Small intestine (tissue), 16 donors: ENCODE data around the gene SPAG9. TPM values are rescaled to one million over a fixed set of nuclear protein-coding genes. Genes with fewer than 3 reads are reported as not detected.

Source experiments
- DNase-seq, 2 donors: peaks; one replicate each; pipeline versions ENCODE4 v3.0.0 to v3.0.0-alpha.2; 2013
- FAIRE-seq: peaks from 2 replicates; lab custom pipeline; 2012; peaks lifted over from hg19 to GRCh38; lab: Jason Lieb, UNC
- H3K27ac ChIP-seq, 3 donors: one replicate each; pipeline ENCODE4 v1.5.1; 2013; ENCODE audit warnings: low read length in 2 of 3, mild to moderate bottlenecking in 2 of 3, control low read depth in 1 of 3, inconsistent platforms in 1 of 3, low read depth in 1 of 3, moderate library complexity in 1 of 3
- H3K27me3 ChIP-seq, 3 donors: one replicate each; pipeline ENCODE4 v1.6.1; 2013; ENCODE audit warnings: low read length in 3 of 3, inconsistent platforms in 1 of 3; ENCODE audit not compliant: control insufficient read depth in 3 of 3, insufficient read depth in 3 of 3
- H3K36me3 ChIP-seq, 3 donors: one replicate each; pipeline ENCODE4 v1.6.1; 2013; ENCODE audit warnings: low read length in 3 of 3, inconsistent platforms in 1 of 3, low read depth in 1 of 3, mild to moderate bottlenecking in 1 of 3, moderate library complexity in 1 of 3; ENCODE audit not compliant: control insufficient read depth in 3 of 3, insufficient read depth in 2 of 3
- H3K4me1 ChIP-seq, 3 donors: one replicate each; pipeline ENCODE4 v1.6.1; 2013; ENCODE audit warnings: low read length in 2 of 3, inconsistent platforms in 1 of 3, low read depth in 1 of 3, mild to moderate bottlenecking in 1 of 3, moderate library complexity in 1 of 3; ENCODE audit not compliant: control insufficient read depth in 3 of 3, insufficient read depth in 2 of 3
- H3K4me3 ChIP-seq, 3 donors: one replicate each; pipeline ENCODE4 v1.5.1; 2013; ENCODE audit warnings: low read length in 3 of 3, control low read depth in 1 of 3, inconsistent platforms in 1 of 3, low read depth in 1 of 3, mild to moderate bottlenecking in 1 of 3, moderate library complexity in 1 of 3
- H3K9me3 ChIP-seq, 2 donors: one replicate each; pipeline ENCODE4 v1.6.1; 2013; ENCODE audit warnings: low read depth in 1 of 2, low read length in 1 of 2; ENCODE audit not compliant: control insufficient read depth in 2 of 2, insufficient read depth in 1 of 2
- WGBS, 3 donors: extraction: QIAGEN DNeasy Blood & Tissue Kit; methylation state at CpG; one replicate each; pipeline ENCODE4 v1.1.7; 2013; 5-methylcytosine and 5-hydroxymethylcytosine counted together
- long read RNA-seq, 10 donors: transcript quantifications; one replicate each; lab custom pipeline, GENCODE V29; 2026
- polyA plus RNA-seq, 4 donors: library from polyadenylated mRNA; stranded (reverse) in 3 of 4; unstranded in 1 of 4; fragments of 200-250 nt in 3 of 4; fragments of 120-200 nt in 1 of 4; gene quantifications; one replicate each; pipeline versions ENCODE4 v1.2.1 to v1.2.3, GENCODE V29; 2013
- donor health status: healthy with polysubstance abuse.
- donor health status: control.
- donor health status: control.
- donor health status: Bipolar disorder and iron deficiency.
- donor health status: healthy.

Gene SPAG9
- polyA plus RNA-seq, result 10 to 100 TPM; 14.1 to 65.9 (median 18.5) TPM
- long read RNA-seq, donor 1, result 0 reads
- long read RNA-seq, donor 2, partial matches to known transcripts, result 6 of 6 reads
- long read RNA-seq, donor 2, other reads (novel, unspliced or antisense), result 0 of 6 reads
- long read RNA-seq, donor 3, partial matches to known transcripts, result 504 of 925 reads
- long read RNA-seq, donor 3, other reads (novel, unspliced or antisense), result 420 of 925 reads
- long read RNA-seq, donor 4, result 0 reads
- long read RNA-seq, donor 5, partial matches to known transcripts, result 0 of 1 reads
- long read RNA-seq, donor 5, other reads (novel, unspliced or antisense), result 0 of 1 reads
- long read RNA-seq, donor 6, full-length matches to known transcripts, result 5 of 5 reads
- long read RNA-seq, donor 6, partial matches to known transcripts, result 0 of 5 reads
- long read RNA-seq, donor 6, other reads (novel, unspliced or antisense), result 0 of 5 reads
- long read RNA-seq, donor 7, partial matches to known transcripts, result 0 of 3 reads
- long read RNA-seq, donor 7, other reads (novel, unspliced or antisense), result 0 of 3 reads
- long read RNA-seq, donor 8, partial matches to known transcripts, result 0 of 1 reads
- long read RNA-seq, donor 8, other reads (novel, unspliced or antisense), result 0 of 1 reads
- long read RNA-seq, donor 9, result 0 reads
- long read RNA-seq, donor 10, full-length matches to known transcripts, result 2 of 2 reads
- long read RNA-seq, donor 10, partial matches to known transcripts, result 0 of 2 reads
- long read RNA-seq, donor 10, other reads (novel, unspliced or antisense), result 0 of 2 reads

GRCh38 chr17:51120739-51121619 is at the start of gene SPAG9:
TSS of gene SPAG9 (minus strand) at chr17:51120868. CDS start at chr17:51120656, 212 bp downstream.
- DNase-seq, result peak; percentile 96 to 98
- no peak for FAIRE-seq
- peaks cover 0 to 11% (median 0%) of the 10 kb centered on the region in 3 donors for H3K36me3 ChIP-seq
- WGBS, 3 donors, result 1 to 2% (median 1%) methylated on average over 43 to 68 of the region's 68 CpGs
- no peaks in the 10 kb centered on the region for H3K27me3 ChIP-seq
- H3K9me3 ChIP-seq, result no peaks in the 10 kb centered on the region
- peak within 1 kb of the TSS; percentile 93 to 99 (median 94) for H3K4me3 ChIP-seq
- H3K4me1 ChIP-seq, result peaks cover 0 to 44% (median 2%) of the 10 kb centered on the region in 3 donors
- peak within 1 kb of the TSS; percentile 96 to 99 (median 99) for H3K27ac ChIP-seq

DNA sequence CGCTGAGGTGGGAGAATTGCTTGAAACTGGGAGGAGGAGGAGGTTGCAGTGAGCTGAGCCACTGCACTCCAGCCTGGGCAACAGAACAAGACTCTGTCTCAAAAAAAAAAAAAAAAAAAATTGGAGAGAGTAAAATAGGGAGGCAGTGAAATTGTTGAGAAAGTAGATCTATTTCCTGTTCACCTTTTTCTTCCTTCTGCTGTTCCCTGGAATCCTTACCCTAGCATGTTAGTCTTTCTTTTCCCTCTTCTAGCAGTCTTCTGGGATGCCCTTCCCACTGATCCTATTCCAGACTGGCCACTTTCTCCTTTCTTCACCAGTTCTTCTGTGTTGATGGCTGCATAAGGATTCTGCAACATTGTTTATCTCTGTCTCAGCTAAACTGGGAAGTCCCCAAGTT is 48.7 kb upstream of the SPAG9 start:
- peaks cover 0 to 12% (median 2%) of the 10 kb centered on the region in 3 donors for H3K4me1 ChIP-seq
- H3K27ac ChIP-seq, result no peak overlapping the region
- no peaks in the 10 kb centered on the region for H3K27me3 ChIP-seq
- H3K4me3 ChIP-seq, result no peak overlapping the region
- FAIRE-seq (no peak), DNase-seq (no peak)
- H3K36me3 ChIP-seq, result peaks cover 2 to 44% (median 3%) of the 10 kb centered on the region in 3 donors
- WGBS, 3 donors, result 86 to 98% (median 95%) methylated on average over 1 of the region's 1 CpG
- no peaks in the 10 kb centered on the region for H3K9me3 ChIP-seq

GRCh38 chr17:51166987-51167931 is 46.6 kb upstream of the SPAG9 start:
- DNase-seq (peak; percentile 58 to 83), FAIRE-seq (no peak)
- peaks cover 0 to 12% (median 2%) of the 10 kb centered on the region in 3 donors for H3K4me1 ChIP-seq
- H3K27ac ChIP-seq, result peak overlapping the region; percentile 79 to 96 (median 79)
- H3K27me3 ChIP-seq, result no peaks in the 10 kb centered on the region
- 10 to 15% (median 13%) methylated on average over 25 to 42 of the region's 42 CpGs for WGBS, 3 donors
- peaks cover 0 to 36% (median 3%) of the 10 kb centered on the region in 3 donors for H3K36me3 ChIP-seq
- H3K9me3 ChIP-seq, result no peaks in the 10 kb centered on the region
- peak overlapping the region; percentile 71 to 95 (median 85) for H3K4me3 ChIP-seq

- DNase-seq (peak; percentile 94 to 95), FAIRE-seq (no peak)
- H3K36me3 ChIP-seq, result peaks cover 0 to 37% (median 3%) of the 10 kb centered on the region in 3 donors
- no peaks in the 10 kb centered on the region for H3K27me3 ChIP-seq
- peak within 1 kb of the TSS; percentile 79 to 96 (median 91) for H3K27ac ChIP-seq
- 0 to 1% (median 1%) methylated on average over 56 to 98 of the region's 98 CpGs for WGBS, 3 donors
- peak within 1 kb of the TSS; percentile 71 to 95 (median 85) for H3K4me3 ChIP-seq
- peaks cover 0 to 12% (median 2%) of the 10 kb centered on the region in 3 donors for H3K4me1 ChIP-seq
- no peaks in the 10 kb centered on the region for H3K9me3 ChIP-seq
Measured at GRCh38 chr17:51166198-51166986, 45.7 kb upstream of the SPAG9 start, which contains the start of gene NME2. TSS of gene NME2 (plus strand) at chr17:51166411. CDS start at chr17:51166831, 420 bp downstream.

- no peak for DNase-seq
- H3K27ac ChIP-seq, result peak overlapping the region; percentile 79 to 96 (median 91)
- no peak for FAIRE-seq
- H3K4me1 ChIP-seq, result peaks cover 0 to 8% (median 0%) of the 10 kb centered on the region in 3 donors
- H3K36me3 ChIP-seq, result peaks cover 0 to 42% (median 3%) of the 10 kb centered on the region in 3 donors
- peak overlapping the region; percentile 71 to 95 (median 85) for H3K4me3 ChIP-seq
- H3K9me3 ChIP-seq, result no peaks in the 10 kb centered on the region
- no peaks in the 10 kb centered on the region for H3K27me3 ChIP-seq
- WGBS, 3 donors, result 6 to 10% (median 7%) methylated on average over 20 to 21 of the region's 21 CpGs
Measured at GRCh38 chr17:51165680-51166197, 45.1 kb upstream of the SPAG9 start.

DNA sequence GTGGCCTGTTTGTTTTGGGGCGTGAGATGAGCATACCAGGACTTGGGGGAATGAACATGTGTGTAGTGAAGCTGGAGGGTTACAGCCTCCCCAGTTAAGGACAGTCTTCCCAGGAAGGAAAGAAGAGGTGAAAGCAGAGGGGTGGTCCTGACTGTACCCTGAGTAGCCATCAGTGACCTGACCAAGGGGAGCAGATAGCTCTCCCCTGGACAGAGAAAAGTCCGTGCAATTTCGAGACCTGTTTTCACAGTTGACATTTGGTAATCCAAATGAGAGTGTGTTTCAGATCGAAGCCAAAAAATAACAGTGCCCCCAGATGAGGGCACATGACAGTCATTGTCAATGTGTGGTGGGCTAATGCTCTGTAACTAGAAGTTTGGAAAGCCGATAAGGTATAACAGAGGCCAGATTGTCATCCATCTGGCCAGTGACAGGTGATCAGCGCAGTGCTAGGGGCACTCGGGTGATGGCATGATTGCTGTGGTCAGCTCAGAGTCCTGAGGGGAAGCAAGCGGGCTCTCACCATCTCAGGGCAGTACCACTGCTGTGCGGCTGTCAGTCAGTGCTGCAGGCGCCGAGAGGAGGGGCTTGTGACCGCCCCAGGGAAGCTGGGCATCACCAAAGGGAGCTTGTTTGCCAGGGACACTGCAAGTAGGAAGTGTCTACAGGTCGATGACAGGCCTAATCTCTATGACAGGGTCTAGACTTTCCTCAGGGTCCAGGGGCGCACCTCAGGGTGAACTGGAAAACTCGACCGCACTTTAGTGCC is 44.4 kb upstream of the SPAG9 start:
- Histone ChIP-seq H3K4me3 (peak overlapping the region in 2 of 3 donors; percentile 85 to 95), H3K36me3 (peaks cover 0 to 42% (median 3%) of the 10 kb centered on the region in 3 donors), H3K9me3 (no peaks in the 10 kb centered on the region), H3K27me3 (no peaks in the 10 kb centered on the region), H3K27ac (peak overlapping the region; percentile 79 to 96 (median 91)), H3K4me1 (peaks cover 0 to 8% (median 0%) of the 10 kb centered on the region in 3 donors)
- WGBS, 3 donors, result 62 to 68% (median 66%) methylated on average over 16 of the region's 16 CpGs
- DNase-seq, result no peak
- no peak for FAIRE-seq
